Nephron progenitor cell (in vitro differentiated cells): Measurements from ENCODE around the gene KIAA1217.
A peak's percentile ranks its signal among the peaks of the same experiment; 100 is the strongest.

Experiments
- DNase-seq: peaks from one replicate; pipeline ENCODE4 v3.0.0; 2021
- H3K27ac Mint-ChIP-seq: 2 replicates; pipeline ENCODE4 v1.8.0; 2021; ENCODE audit warnings: mild to moderate bottlenecking, moderate library complexity, mixed read lengths
- H3K27me3 Mint-ChIP-seq: 2 replicates; pipeline ENCODE4 v1.8.0; 2021; ENCODE audit warnings: mild to moderate bottlenecking, low read depth, mixed read lengths; ENCODE audit not compliant: poor library complexity
- H3K36me3 Mint-ChIP-seq: 2 replicates; pipeline ENCODE4 v1.8.0; 2021; ENCODE audit warnings: low read depth, mixed read lengths
- H3K4me1 Mint-ChIP-seq: 2 replicates; pipeline ENCODE4 v1.8.0; 2021; ENCODE audit warnings: mixed read lengths
- H3K4me3 Mint-ChIP-seq: 2 replicates; pipeline ENCODE4 v1.8.0; 2021; ENCODE audit warnings: mild to moderate bottlenecking, moderate library complexity, mixed read lengths
- H3K9me3 Mint-ChIP-seq: 2 replicates; pipeline ENCODE4 v1.8.0; 2021; ENCODE audit warnings: mild to moderate bottlenecking, moderate library complexity, mixed read lengths
- TF ChIP-seq, protein P1 (sequence below): fragments of 200-600 bp; sonication (generic); IDR thresholded peaks from 2 replicates; pipeline ENCODE4 v1.5.0; 2021; ENCODE audit warnings: antibody characterized with exemption

The KIAA1217 gene

DNA sequence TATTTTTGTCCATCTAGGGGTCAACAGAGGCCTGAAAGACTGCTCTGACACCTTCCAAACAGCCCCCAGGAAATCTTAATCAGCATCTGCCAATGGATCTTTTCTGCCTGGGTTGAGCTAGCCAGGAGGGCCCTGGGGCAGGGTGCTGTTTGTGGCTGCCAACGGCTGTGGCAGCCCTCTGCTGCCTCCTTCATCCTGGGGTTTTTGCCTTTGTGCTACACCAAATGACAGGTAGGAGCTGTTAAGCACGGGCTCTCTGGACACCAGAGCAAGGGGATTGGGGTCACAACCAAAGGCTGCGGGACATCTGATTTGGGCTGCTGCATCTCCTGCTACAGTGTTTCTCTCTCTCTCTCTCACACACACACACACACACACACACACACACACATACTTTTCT, 2.0 kb upstream of the KIAA1217 start:
- peaks cover 9% of the 10 kb centered on the region for H3K36me3 Mint-ChIP-seq
- TF ChIP-seq, protein P1, sequence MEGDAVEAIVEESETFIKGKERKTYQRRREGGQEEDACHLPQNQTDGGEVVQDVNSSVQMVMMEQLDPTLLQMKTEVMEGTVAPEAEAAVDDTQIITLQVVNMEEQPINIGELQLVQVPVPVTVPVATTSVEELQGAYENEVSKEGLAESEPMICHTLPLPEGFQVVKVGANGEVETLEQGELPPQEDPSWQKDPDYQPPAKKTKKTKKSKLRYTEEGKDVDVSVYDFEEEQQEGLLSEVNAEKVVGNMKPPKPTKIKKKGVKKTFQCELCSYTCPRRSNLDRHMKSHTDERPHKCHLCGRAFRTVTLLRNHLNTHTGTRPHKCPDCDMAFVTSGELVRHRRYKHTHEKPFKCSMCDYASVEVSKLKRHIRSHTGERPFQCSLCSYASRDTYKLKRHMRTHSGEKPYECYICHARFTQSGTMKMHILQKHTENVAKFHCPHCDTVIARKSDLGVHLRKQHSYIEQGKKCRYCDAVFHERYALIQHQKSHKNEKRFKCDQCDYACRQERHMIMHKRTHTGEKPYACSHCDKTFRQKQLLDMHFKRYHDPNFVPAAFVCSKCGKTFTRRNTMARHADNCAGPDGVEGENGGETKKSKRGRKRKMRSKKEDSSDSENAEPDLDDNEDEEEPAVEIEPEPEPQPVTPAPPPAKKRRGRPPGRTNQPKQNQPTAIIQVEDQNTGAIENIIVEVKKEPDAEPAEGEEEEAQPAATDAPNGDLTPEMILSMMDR = no peak
- peak overlapping the region; percentile 99 for H3K27ac Mint-ChIP-seq
- H3K4me1 Mint-ChIP-seq = peaks cover 76% of the 10 kb centered on the region
- no peaks in the 10 kb centered on the region for H3K27me3 Mint-ChIP-seq
- no peak overlapping the region for H3K4me3 Mint-ChIP-seq
- H3K9me3 Mint-ChIP-seq = no peaks in the 10 kb centered on the region
- DNase-seq = no peak

GRCh38 chr10:24207341-24207740, 1.6 kb upstream of the KIAA1217 start:
- H3K4me3 Mint-ChIP-seq = peak overlapping the region; percentile 47
- no peaks in the 10 kb centered on the region for H3K9me3 Mint-ChIP-seq
- peak overlapping the region; percentile 99 for H3K27ac Mint-ChIP-seq
- TF ChIP-seq, protein P1 = no peak
- peaks cover 12% of the 10 kb centered on the region for H3K36me3 Mint-ChIP-seq
- DNase-seq = no peak
- H3K4me1 Mint-ChIP-seq = peaks cover 76% of the 10 kb centered on the region
- no peaks in the 10 kb centered on the region for H3K27me3 Mint-ChIP-seq

- TF ChIP-seq, protein P1 = no peak
Observed at GRCh38 chr10:24207781-24208611, 942 bp upstream of the KIAA1217 start.

DNA sequence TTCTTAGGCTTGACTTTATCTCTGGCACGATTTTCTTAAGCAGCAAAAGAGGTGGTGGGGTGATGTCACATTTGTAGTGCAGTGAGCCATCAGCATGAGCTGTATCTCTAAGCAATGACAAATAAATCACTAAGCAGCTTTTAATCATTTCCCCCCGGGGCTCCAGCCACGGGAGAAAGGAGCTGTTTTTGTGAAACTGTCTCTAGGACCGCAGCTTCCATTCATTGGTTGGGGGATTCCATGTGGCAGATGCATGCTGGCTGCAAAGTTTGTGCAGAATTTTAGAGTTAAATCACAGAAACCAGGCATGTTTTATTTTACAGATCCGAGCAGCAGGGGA, 464 bp downstream of the KIAA1217 start:
- peaks cover 81% of the 10 kb centered on the region for H3K4me1 Mint-ChIP-seq
- peak overlapping the region; percentile 94 for H3K4me3 Mint-ChIP-seq
- no peaks in the 10 kb centered on the region for H3K27me3 Mint-ChIP-seq
- H3K27ac Mint-ChIP-seq = peak overlapping the region; percentile 99
- H3K36me3 Mint-ChIP-seq = peaks cover 14% of the 10 kb centered on the region
- H3K9me3 Mint-ChIP-seq = no peaks in the 10 kb centered on the region
- peak; percentile 25 for DNase-seq
- TF ChIP-seq, protein P1 = no peak

More at GRCh38 chr10:24207781-24208611, 942 bp upstream of the KIAA1217 start:
- Mint-ChIP-seq H3K27me3 (no peaks in the 10 kb centered on the region), H3K36me3 (peaks cover 14% of the 10 kb centered on the region), H3K27ac (peak overlapping the region; percentile 99), H3K4me3 (peak overlapping the region; percentile 94), H3K4me1 (peaks cover 76% of the 10 kb centered on the region), H3K9me3 (no peaks in the 10 kb centered on the region)
- DNase-seq = no peak

DNA sequence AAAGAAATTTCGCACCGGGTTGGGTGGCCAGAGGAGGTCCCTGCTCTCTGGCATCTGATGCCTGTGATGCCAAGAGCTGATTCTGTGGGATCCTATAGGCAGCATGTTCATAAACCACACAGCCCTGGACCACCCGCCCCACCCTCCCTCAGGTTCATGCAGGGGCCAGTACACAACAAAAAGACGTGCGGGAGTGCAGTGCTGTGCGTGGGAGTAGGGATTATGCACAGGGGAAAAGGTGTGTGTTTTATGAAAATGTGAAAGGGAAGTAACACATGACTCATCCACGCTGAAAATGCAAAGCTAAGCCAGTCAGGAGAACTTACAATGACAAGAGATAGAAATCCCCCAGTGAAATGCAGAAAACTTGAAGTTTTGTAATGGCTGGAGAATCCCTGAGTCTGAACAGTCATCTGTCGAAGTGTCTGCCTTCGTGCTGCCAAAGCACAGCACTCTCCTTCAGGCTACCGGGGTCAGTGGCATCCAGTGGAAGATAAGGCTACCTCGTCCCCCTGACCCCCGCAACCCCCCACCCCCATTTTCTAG, 1.1 kb downstream of the KIAA1217 start:
- peaks cover 88% of the 10 kb centered on the region for H3K4me1 Mint-ChIP-seq
- peak overlapping the region; percentile 94 for H3K4me3 Mint-ChIP-seq
- H3K9me3 Mint-ChIP-seq = no peaks in the 10 kb centered on the region
- DNase-seq = no peak
- H3K27ac Mint-ChIP-seq = peak overlapping the region; percentile 99
- H3K27me3 Mint-ChIP-seq = no peaks in the 10 kb centered on the region
- TF ChIP-seq, protein P1 = no peak
- H3K36me3 Mint-ChIP-seq = peaks cover 14% of the 10 kb centered on the region

GRCh38 chr10:24210501-24210900, 1.6 kb downstream of the KIAA1217 start:
- Mint-ChIP-seq H3K4me3 (peak overlapping the region; percentile 94), H3K4me1 (peaks cover 92% of the 10 kb centered on the region), H3K27ac (peak overlapping the region; percentile 62), H3K36me3 (peaks cover 16% of the 10 kb centered on the region), H3K27me3 (no peaks in the 10 kb centered on the region), H3K9me3 (no peaks in the 10 kb centered on the region)
- DNase-seq = no peak
- TF ChIP-seq, protein P1 = no peak
